Measurements from ENCODE around the gene PNLIPRP1. TPM values are rescaled to one million over a fixed set of nuclear protein-coding genes. Genes with fewer than 3 reads are reported as not detected.

The PNLIPRP1 gene
- total and polyA plus RNA-seq, 3 donors from 2014 or later = 0.33 TPM; not detected in 2

- DNase-seq = no peak
- Histone ChIP-seq H3K9me3 (no peaks in the 10 kb centered on the region), H3K27me3 (no peaks in the 10 kb centered on the region), H3K4me3 (no peak overlapping the region), H3K27ac (no peak overlapping the region), H3K4me1 (no peaks in the 10 kb centered on the region), H3K36me3 (ENCODE audit: low read depth, missing control alignments) (no peaks in the 10 kb centered on the region)
- 85 to 91% methylated on average over 17 of the region's 17 CpGs for WGBS, 2 donors
- intact Hi-C loops (cut with DNase I; ENCODE audit: low total_unique reads) = no loop called here
- TF ChIP-seq CTCF (IDR thresholded peaks at IDR 0.05) = no peak
- TF ChIP-seq POLR2A (IDR thresholded peaks at IDR 0.05) = no peak
Observed at GRCh38 chr10:116632596-116633215, 41.9 kb downstream of the PNLIPRP1 start.

GRCh38 chr10:116633216-116633600 is 42.4 kb downstream of the PNLIPRP1 start:
- Histone ChIP-seq H3K27ac (no peak overlapping the region), H3K9me3 (no peaks in the 10 kb centered on the region), H3K4me1 (no peaks in the 10 kb centered on the region), H3K27me3 (no peaks in the 10 kb centered on the region), H3K36me3 (ENCODE audit: low read depth, missing control alignments) (no peaks in the 10 kb centered on the region), H3K4me3 (no peak overlapping the region)
- no peak for TF ChIP-seq POLR2A (IDR thresholded peaks at IDR 0.05)
- no peak for TF ChIP-seq CTCF (IDR thresholded peaks at IDR 0.05)
- intact Hi-C loops (cut with DNase I; ENCODE audit: low total_unique reads) = no loop called here
- no peak for DNase-seq
- 89 to 94% methylated on average over 8 of the region's 8 CpGs for WGBS, 2 donors

GRCh38 chr10:116634126-116634975 is 43.6 kb downstream of the PNLIPRP1 start:
- no peak for TF ChIP-seq CTCF (IDR thresholded peaks at IDR 0.05)
- H3K27me3 ChIP-seq = no peaks in the 10 kb centered on the region
- H3K4me3 ChIP-seq = no peak overlapping the region
- no peaks in the 10 kb centered on the region for H3K4me1 ChIP-seq
- H3K9me3 ChIP-seq = no peaks in the 10 kb centered on the region
- H3K36me3 ChIP-seq (ENCODE audit: low read depth, missing control alignments) = no peaks in the 10 kb centered on the region
- intact Hi-C loops (cut with DNase I; ENCODE audit: low total_unique reads) = no loop called here
- no peak for DNase-seq
- H3K27ac ChIP-seq = no peak overlapping the region
- WGBS, 2 donors = 88 to 95% methylated on average over 11 of the region's 11 CpGs

- H3K27ac ChIP-seq = no peak overlapping the region
- intact Hi-C loops (cut with DNase I; ENCODE audit: low total_unique reads) = no loop called here
- no peaks in the 10 kb centered on the region for H3K4me1 ChIP-seq
- no peak for DNase-seq
- H3K27me3 ChIP-seq = no peaks in the 10 kb centered on the region
- no peaks in the 10 kb centered on the region for H3K36me3 ChIP-seq (ENCODE audit: low read depth, missing control alignments)
- H3K9me3 ChIP-seq = no peaks in the 10 kb centered on the region
- TF ChIP-seq CTCF (IDR thresholded peaks at IDR 0.05) = no peak
- TF ChIP-seq POLR2A (IDR thresholded peaks at IDR 0.05) = no peak
- H3K4me3 ChIP-seq = no peak overlapping the region
Observed at GRCh38 chr10:116636385-116636784, 45.6 kb downstream of the PNLIPRP1 start.
